Measurements from ENCODE around the gene ACOT13. TPM values are rescaled to one million over a fixed set of nuclear protein-coding genes. Genes with fewer than 3 reads are reported as not detected.
"Not testable (repeated sequence)": the region's sequence is repeated elsewhere in the genome, so short reads cannot be mapped to it uniquely, and the experiment has no call there.

Gene ACOT13
- total and polyA plus RNA-seq, 4 donors = 7.3 to 24.1 (median 20.3) TPM

GRCh38 chr6:24659561-24659960, 7.3 kb upstream of the ACOT13 start:
- H3K27me3 ChIP-seq (ENCODE audit: control insufficient read depth, insufficient read depth, low read length) = no peaks in the 10 kb centered on the region
- H3K36me3 ChIP-seq (ENCODE audit: control insufficient read depth, insufficient read depth, low read length) = peaks cover 3% of the 10 kb centered on the region
- H3K9me3 ChIP-seq (ENCODE audit: control insufficient read depth, insufficient read depth, low read length) = no peaks in the 10 kb centered on the region
- no CpG with 5 or more reads among the region's 1 CpG for WGBS (ENCODE audit: insufficient coverage)
- no peak for DNase-seq (ENCODE audit: low read depth in 4 of 6, low spot score in 6 of 6)
- no peak overlapping the region for H3K27ac ChIP-seq (ENCODE audit: low read depth, low read length)
- H3K4me1 ChIP-seq (ENCODE audit: control insufficient read depth, insufficient read depth, low read length) = no peaks in the 10 kb centered on the region
- H3K4me3 ChIP-seq (ENCODE audit: low read depth, low read length) = no peak overlapping the region

GRCh38 chr6:24660105-24660504, 6.8 kb upstream of the ACOT13 start:
- no peak for DNase-seq (ENCODE audit: low read depth in 4 of 6, low spot score in 6 of 6)
- 88% methylated on average over 1 of the region's 2 CpGs for WGBS (ENCODE audit: insufficient coverage)
- Histone ChIP-seq H3K9me3 (ENCODE audit: control insufficient read depth, insufficient read depth, low read length) (no peaks in the 10 kb centered on the region), H3K27me3 (ENCODE audit: control insufficient read depth, insufficient read depth, low read length) (no peaks in the 10 kb centered on the region), H3K4me1 (ENCODE audit: control insufficient read depth, insufficient read depth, low read length) (no peaks in the 10 kb centered on the region), H3K4me3 (ENCODE audit: low read depth, low read length) (no peak overlapping the region), H3K36me3 (ENCODE audit: control insufficient read depth, insufficient read depth, low read length) (no peaks in the 10 kb centered on the region), H3K27ac (ENCODE audit: low read depth, low read length) (no peak overlapping the region)

GRCh38 chr6:24661759-24662158, 5.1 kb upstream of the ACOT13 start:
- H3K36me3 ChIP-seq (ENCODE audit: control insufficient read depth, insufficient read depth, low read length); H3K9me3 ChIP-seq (ENCODE audit: control insufficient read depth, insufficient read depth, low read length); H3K27ac ChIP-seq (ENCODE audit: low read depth, low read length); H3K4me3 ChIP-seq (ENCODE audit: low read depth, low read length); H3K27me3 ChIP-seq (ENCODE audit: control insufficient read depth, insufficient read depth, low read length); H3K4me1 ChIP-seq (ENCODE audit: control insufficient read depth, insufficient read depth, low read length); DNase-seq (ENCODE audit: low read depth in 4 of 6, low spot score in 6 of 6): not testable (repeated sequence)
- WGBS (ENCODE audit: insufficient coverage) = 52% methylated on average over 4 of the region's 5 CpGs

GRCh38 chr6:24662236-24662635, 4.6 kb upstream of the ACOT13 start:
- H3K36me3 ChIP-seq (ENCODE audit: control insufficient read depth, insufficient read depth, low read length) = no peaks in the 10 kb centered on the region
- no peaks in the 10 kb centered on the region for H3K9me3 ChIP-seq (ENCODE audit: control insufficient read depth, insufficient read depth, low read length)
- 82% methylated on average over 4 of the region's 10 CpGs for WGBS (ENCODE audit: insufficient coverage)
- H3K27ac ChIP-seq (ENCODE audit: low read depth, low read length) = no peak overlapping the region
- DNase-seq (ENCODE audit: low read depth in 4 of 6, low spot score in 6 of 6) = no peak
- no peaks in the 10 kb centered on the region for H3K27me3 ChIP-seq (ENCODE audit: control insufficient read depth, insufficient read depth, low read length)
- no peaks in the 10 kb centered on the region for H3K4me1 ChIP-seq (ENCODE audit: control insufficient read depth, insufficient read depth, low read length)
- H3K4me3 ChIP-seq (ENCODE audit: low read depth, low read length) = no peak overlapping the region

GRCh38 chr6:24663189-24663588, 3.7 kb upstream of the ACOT13 start:
- WGBS (ENCODE audit: insufficient coverage) = no CpG with 5 or more reads among the region's 1 CpG
- peaks cover 6% of the 10 kb centered on the region for H3K4me1 ChIP-seq (ENCODE audit: control insufficient read depth, insufficient read depth, low read length)
- H3K27ac ChIP-seq (ENCODE audit: low read depth, low read length) = no peak overlapping the region
- no peaks in the 10 kb centered on the region for H3K36me3 ChIP-seq (ENCODE audit: control insufficient read depth, insufficient read depth, low read length)
- no peaks in the 10 kb centered on the region for H3K9me3 ChIP-seq (ENCODE audit: control insufficient read depth, insufficient read depth, low read length)
- H3K4me3 ChIP-seq (ENCODE audit: low read depth, low read length) = no peak overlapping the region
- no peak for DNase-seq (ENCODE audit: low read depth in 4 of 6, low spot score in 6 of 6)
- H3K27me3 ChIP-seq (ENCODE audit: control insufficient read depth, insufficient read depth, low read length) = no peaks in the 10 kb centered on the region

- no peak overlapping the region for H3K4me3 ChIP-seq (ENCODE audit: low read depth, low read length)
- 97% methylated on average over 4 of the region's 7 CpGs for WGBS (ENCODE audit: insufficient coverage)
- no peak for DNase-seq (ENCODE audit: low read depth in 4 of 6, low spot score in 6 of 6)
- peaks cover 7% of the 10 kb centered on the region for H3K4me1 ChIP-seq (ENCODE audit: control insufficient read depth, insufficient read depth, low read length)
- no peak overlapping the region for H3K27ac ChIP-seq (ENCODE audit: low read depth, low read length)
- no peaks in the 10 kb centered on the region for H3K36me3 ChIP-seq (ENCODE audit: control insufficient read depth, insufficient read depth, low read length)
- H3K27me3 ChIP-seq (ENCODE audit: control insufficient read depth, insufficient read depth, low read length) = no peaks in the 10 kb centered on the region
- no peaks in the 10 kb centered on the region for H3K9me3 ChIP-seq (ENCODE audit: control insufficient read depth, insufficient read depth, low read length)
These were observed 2.6 kb upstream of the ACOT13 start for GRCh38 chr6:24664046-24664987.

GRCh38 chr6:24666097-24666640, 708 bp upstream of the ACOT13 start:
- Histone ChIP-seq H3K4me3 (ENCODE audit: low read depth, low read length) (peak overlapping the region; percentile 99), H3K9me3 (ENCODE audit: control insufficient read depth, insufficient read depth, low read length) (peaks cover 8% of the 10 kb centered on the region), H3K27ac (ENCODE audit: low read depth, low read length) (peak overlapping the region; percentile 95), H3K27me3 (ENCODE audit: control insufficient read depth, insufficient read depth, low read length) (no peaks in the 10 kb centered on the region), H3K4me1 (ENCODE audit: control insufficient read depth, insufficient read depth, low read length) (peaks cover 7% of the 10 kb centered on the region), H3K36me3 (ENCODE audit: control insufficient read depth, insufficient read depth, low read length) (no peaks in the 10 kb centered on the region)
- WGBS (ENCODE audit: insufficient coverage) = under 1% methylated on average over 25 of the region's 26 CpGs
- DNase-seq (ENCODE audit: low read depth in 4 of 6, low spot score in 6 of 6) = peak in 3 of 6 donors; percentile 21 to 83 (median 28)

- Histone ChIP-seq H3K4me1 (ENCODE audit: control insufficient read depth, insufficient read depth, low read length) (peaks cover 7% of the 10 kb centered on the region), H3K27ac (ENCODE audit: low read depth, low read length) (peak overlapping the region; percentile 95), H3K4me3 (ENCODE audit: low read depth, low read length) (peak overlapping the region; percentile 99), H3K27me3 (ENCODE audit: control insufficient read depth, insufficient read depth, low read length) (no peaks in the 10 kb centered on the region), H3K36me3 (ENCODE audit: control insufficient read depth, insufficient read depth, low read length) (no peaks in the 10 kb centered on the region), H3K9me3 (ENCODE audit: control insufficient read depth, insufficient read depth, low read length) (peaks cover 8% of the 10 kb centered on the region)
- peak in 3 of 6 donors; percentile 17 to 25 (median 18) for DNase-seq (ENCODE audit: low read depth in 4 of 6, low spot score in 6 of 6)
- 0% methylated on average over 1 of the region's 9 CpGs for WGBS (ENCODE audit: insufficient coverage)
These were observed 514 bp downstream of the ACOT13 start for GRCh38 chr6:24667378-24667803.

- H3K9me3 ChIP-seq (ENCODE audit: control insufficient read depth, insufficient read depth, low read length); H3K36me3 ChIP-seq (ENCODE audit: control insufficient read depth, insufficient read depth, low read length); H3K4me3 ChIP-seq (ENCODE audit: low read depth, low read length); H3K27ac ChIP-seq (ENCODE audit: low read depth, low read length); H3K27me3 ChIP-seq (ENCODE audit: control insufficient read depth, insufficient read depth, low read length); DNase-seq (ENCODE audit: low read depth in 4 of 6, low spot score in 6 of 6); H3K4me1 ChIP-seq (ENCODE audit: control insufficient read depth, insufficient read depth, low read length): not testable (repeated sequence)
- over 99% methylated on average over 13 of the region's 18 CpGs for WGBS (ENCODE audit: insufficient coverage)
These were observed 1.5 kb downstream of the ACOT13 start for GRCh38 chr6:24668066-24668996.

Measured in spinal cord (tissue), 10 donors.